Neural crest cell (in vitro differentiated cells): ENCODE measurements around the gene NF1. TPM values are rescaled to one million over a fixed set of nuclear protein-coding genes. Genes with fewer than 3 reads are reported as not detected.

Source experiments
- DNase-seq: peaks from one replicate; pipeline ENCODE4 v3.0.0; 2021; ENCODE audit warnings: low read depth, mixed read lengths, low spot score
- H3K27ac Mint-ChIP-seq: one replicate; pipeline ENCODE4 v1.8.0; 2021; ENCODE audit warnings: mild to moderate bottlenecking, mixed read lengths; ENCODE audit not compliant: unreplicated experiment
- H3K27me3 Mint-ChIP-seq: 2 replicates; pipeline ENCODE4 v1.8.0; 2021; ENCODE audit warnings: low read depth, mild to moderate bottlenecking, mixed read lengths
- H3K36me3 Mint-ChIP-seq: 2 replicates; pipeline ENCODE4 v1.8.0; 2021; ENCODE audit warnings: low read depth, mild to moderate bottlenecking, mixed read lengths
- H3K4me1 Mint-ChIP-seq: 2 replicates; pipeline ENCODE4 v1.8.0; 2021; ENCODE audit warnings: mixed read lengths
- H3K4me3 Mint-ChIP-seq: one replicate; pipeline ENCODE4 v1.8.0; 2021; ENCODE audit warnings: mild to moderate bottlenecking, mixed read lengths
- H3K9me3 Mint-ChIP-seq: 2 replicates; pipeline ENCODE4 v1.8.0; 2021; ENCODE audit warnings: mixed read lengths
- total RNA-seq: library from RNA; stranded (reverse); gene quantifications from 2 replicates; pipeline ENCODE4 v1.2.1, GENCODE V29; 2021
- TF ChIP-seq, protein P1 (sequence below): fragments of 200-600 bp; sonication (generic); conservative IDR thresholded peaks from 2 replicates; pipeline ENCODE4 v1.5.0; 2021; ENCODE audit warnings: antibody characterized with exemption, mild to moderate bottlenecking

The NF1 gene
- total RNA-seq, 1 donor from 2014 or later: 60.6 TPM

GRCh38 chr17:31366088-31366487, 271.3 kb downstream of the NF1 start:
- Mint-ChIP-seq H3K27ac (no peak overlapping the region), H3K36me3 (peaks cover 6% of the 10 kb centered on the region), H3K9me3 (no peaks in the 10 kb centered on the region), H3K27me3 (no peaks in the 10 kb centered on the region), H3K4me1 (no peaks in the 10 kb centered on the region), H3K4me3 (no peak overlapping the region)
- no peak for DNase-seq
- TF ChIP-seq, protein P1, sequence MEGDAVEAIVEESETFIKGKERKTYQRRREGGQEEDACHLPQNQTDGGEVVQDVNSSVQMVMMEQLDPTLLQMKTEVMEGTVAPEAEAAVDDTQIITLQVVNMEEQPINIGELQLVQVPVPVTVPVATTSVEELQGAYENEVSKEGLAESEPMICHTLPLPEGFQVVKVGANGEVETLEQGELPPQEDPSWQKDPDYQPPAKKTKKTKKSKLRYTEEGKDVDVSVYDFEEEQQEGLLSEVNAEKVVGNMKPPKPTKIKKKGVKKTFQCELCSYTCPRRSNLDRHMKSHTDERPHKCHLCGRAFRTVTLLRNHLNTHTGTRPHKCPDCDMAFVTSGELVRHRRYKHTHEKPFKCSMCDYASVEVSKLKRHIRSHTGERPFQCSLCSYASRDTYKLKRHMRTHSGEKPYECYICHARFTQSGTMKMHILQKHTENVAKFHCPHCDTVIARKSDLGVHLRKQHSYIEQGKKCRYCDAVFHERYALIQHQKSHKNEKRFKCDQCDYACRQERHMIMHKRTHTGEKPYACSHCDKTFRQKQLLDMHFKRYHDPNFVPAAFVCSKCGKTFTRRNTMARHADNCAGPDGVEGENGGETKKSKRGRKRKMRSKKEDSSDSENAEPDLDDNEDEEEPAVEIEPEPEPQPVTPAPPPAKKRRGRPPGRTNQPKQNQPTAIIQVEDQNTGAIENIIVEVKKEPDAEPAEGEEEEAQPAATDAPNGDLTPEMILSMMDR: no peak

- Mint-ChIP-seq H3K36me3 (peaks cover 4% of the 10 kb centered on the region), H3K4me3 (no peak overlapping the region), H3K4me1 (no peaks in the 10 kb centered on the region), H3K27me3 (no peaks in the 10 kb centered on the region), H3K27ac (no peak overlapping the region), H3K9me3 (no peaks in the 10 kb centered on the region)
- TF ChIP-seq, protein P1: no peak
- no peak for DNase-seq
Observed at GRCh38 chr17:31369266-31369665, 274.5 kb downstream of the NF1 start.

GRCh38 chr17:31371511-31372097, 276.8 kb downstream of the NF1 start:
- Mint-ChIP-seq H3K36me3 (peaks cover 3% of the 10 kb centered on the region), H3K27me3 (no peaks in the 10 kb centered on the region), H3K4me1 (no peaks in the 10 kb centered on the region), H3K9me3 (no peaks in the 10 kb centered on the region), H3K4me3 (no peak overlapping the region), H3K27ac (no peak overlapping the region)
- TF ChIP-seq, protein P1: no peak
- no peak for DNase-seq

DNA sequence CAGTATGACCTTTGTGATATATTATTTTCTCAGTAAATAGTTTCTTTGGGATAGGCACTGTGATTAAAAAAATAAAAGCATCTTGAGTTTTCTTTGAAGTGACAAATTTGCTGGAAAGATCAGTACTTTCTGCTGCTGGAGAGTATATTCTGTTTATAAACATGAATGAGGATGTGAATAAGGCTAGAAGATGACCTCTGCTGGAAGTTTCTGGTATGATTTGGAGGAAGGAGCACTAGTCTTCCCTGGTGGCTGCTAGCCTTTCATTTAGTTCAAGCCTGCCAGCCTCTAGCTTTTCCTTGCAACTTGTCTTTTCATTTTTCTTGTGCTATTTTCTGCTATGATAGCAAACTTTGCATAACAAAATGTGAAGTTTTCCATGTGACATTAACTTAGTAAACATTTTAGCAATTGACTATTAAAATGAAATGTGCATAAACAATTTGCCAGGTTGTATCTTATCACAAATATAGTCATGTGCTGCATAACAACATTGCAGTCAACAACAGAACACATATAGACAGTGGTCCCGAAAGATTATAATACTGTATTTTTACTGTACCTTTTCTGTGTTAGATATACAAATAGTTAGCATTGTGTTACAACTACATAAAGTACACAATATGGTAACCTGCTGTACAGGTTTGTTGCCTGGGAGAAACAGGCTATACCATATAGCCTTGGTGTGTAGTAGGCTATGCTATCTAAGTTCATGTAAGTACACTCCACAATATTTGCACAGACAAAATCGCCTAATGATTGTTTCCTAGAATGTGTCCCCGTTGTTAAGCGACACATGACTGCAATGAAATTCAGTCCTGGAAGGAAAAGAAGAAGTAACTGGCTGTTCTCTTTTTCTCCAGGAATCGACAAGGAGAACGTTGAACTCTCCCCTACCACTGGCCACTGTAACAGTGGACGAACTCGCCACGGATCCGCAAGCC, 278.6 kb downstream of the NF1 start:
- Mint-ChIP-seq H3K27me3 (no peaks in the 10 kb centered on the region), H3K4me1 (peaks cover 6% of the 10 kb centered on the region), H3K9me3 (no peaks in the 10 kb centered on the region), H3K36me3 (peaks cover 3% of the 10 kb centered on the region), H3K4me3 (no peak overlapping the region), H3K27ac (no peak overlapping the region)
- TF ChIP-seq, protein P1: peak; percentile 67
- DNase-seq: no peak

- Mint-ChIP-seq H3K4me3 (no peak overlapping the region), H3K27me3 (no peaks in the 10 kb centered on the region), H3K36me3 (peaks cover 3% of the 10 kb centered on the region), H3K27ac (no peak overlapping the region), H3K9me3 (no peaks in the 10 kb centered on the region), H3K4me1 (peaks cover 11% of the 10 kb centered on the region)
- TF ChIP-seq, protein P1: no peak
- no peak for DNase-seq
Observed at GRCh38 chr17:31374094-31374447, 279.3 kb downstream of the NF1 start.
